H1 (cell line): ENCODE data around the gene ASCL2. TPM values are rescaled to one million over a fixed set of nuclear protein-coding genes. Genes with fewer than 3 reads are reported as not detected.

Experiments used
- CTCF ChIA-PET: fragments of 300-600 bp; sonication (Branson Sonifier 250); formaldehyde crosslinking; loops from one replicate; lab custom pipeline; 2021; ENCODE audit not compliant: partially characterized antibody; lab: Charles Lee
- POLR2A ChIA-PET: fragments of 300-600 bp; sonication (Branson Sonifier 250); formaldehyde crosslinking; loops from one replicate; lab custom pipeline; 2021; ENCODE audit warnings: inconsistent platforms; ENCODE audit not compliant: partially characterized antibody; lab: Charles Lee
- DNase-seq, 2 experiments: peaks; one replicate each; pipeline versions ENCODE4 v3.0.0 to v3.0.0-alpha.2; 2010 to 2022; ENCODE audit warnings: low spot score in 2 of 2, low read depth in 1 of 2, mixed read lengths in 1 of 2
- FAIRE-seq: peaks from 2 replicates; lab custom pipeline; 2011; peaks lifted over from hg19 to GRCh38; lab: Jason Lieb, UNC
- H2AFZ ChIP-seq: 2 replicates; pipeline ENCODE4 v1.8.1; 2012; ENCODE audit warnings: low read length, inconsistent platforms
- H2AK5ac ChIP-seq: 2 replicates; pipeline ENCODE4 v1.6.1; 2013; ENCODE audit warnings: low read depth, low read length
- H2BK120ac ChIP-seq: replicated peaks from 2 replicates; pipeline ENCODE3; 2013; ENCODE audit warnings: low read depth, low read length, inconsistent platforms
- H2BK12ac ChIP-seq: 2 replicates; pipeline ENCODE4 v1.6.1; 2013; ENCODE audit warnings: low read depth, low read length
- H2BK15ac ChIP-seq: 2 replicates; pipeline ENCODE4 v1.6.1; 2013; ENCODE audit warnings: low read length
- H2BK20ac ChIP-seq: 2 replicates; pipeline ENCODE4 v1.6.1; 2013; ENCODE audit warnings: low read length
- H2BK5ac ChIP-seq: 2 replicates; pipeline ENCODE4 v1.6.1; 2013; ENCODE audit warnings: low read depth, low read length
- H3K14ac ChIP-seq: 2 replicates; pipeline ENCODE4 v1.6.1; 2013; ENCODE audit warnings: inconsistent platforms; ENCODE audit not compliant: insufficient read length
- H3K18ac ChIP-seq: 2 replicates; pipeline ENCODE4 v1.6.1; 2013; ENCODE audit warnings: low read length; ENCODE audit errors: extremely low read depth
- H3K23ac ChIP-seq: 2 replicates; pipeline ENCODE4 v1.6.1; 2013; ENCODE audit warnings: inconsistent platforms; ENCODE audit not compliant: insufficient read length
- H3K23me2 ChIP-seq: 2 replicates; pipeline ENCODE4 v1.6.1; 2013; ENCODE audit warnings: low read depth, low read length
- H3K27ac ChIP-seq: 2 replicates; pipeline ENCODE4 v1.6.1; 2011; ENCODE audit warnings: low read depth, low read length, inconsistent platforms
- H3K27me3 ChIP-seq, 4 experiments: replicated peaks in 1 of 4; 1 replicate in 1 of 4; 2 replicates in 3 of 4; pipeline versions ENCODE4 v1.6.1 to v1.8.1; 2011 to 2013; ENCODE audit warnings: low read length in 3 of 4, mild to moderate bottlenecking in 3 of 4, inconsistent platforms in 2 of 4, mixed read lengths in 2 of 4, moderate library complexity in 1 of 4; ENCODE audit not compliant: control insufficient read depth in 3 of 4, insufficient read depth in 3 of 4; ENCODE audit errors: extremely low read depth in 1 of 4
- H3K36me3 ChIP-seq, 4 experiments: 2 replicates each; pipeline versions ENCODE4 v1.6.1 to v1.8.1; 2011 to 2013; ENCODE audit warnings: mild to moderate bottlenecking in 4 of 4, low read length in 3 of 4, moderate library complexity in 2 of 4, control low read depth in 1 of 4, inconsistent platforms in 1 of 4; ENCODE audit not compliant: insufficient read depth in 4 of 4, control insufficient read depth in 2 of 4
- H3K4ac ChIP-seq: replicated peaks from 2 replicates; pipeline ENCODE3; 2013; ENCODE audit warnings: low read length, low read depth, mixed read lengths, inconsistent platforms; ENCODE audit not compliant: insufficient read length
- H3K4me1 ChIP-seq, 4 experiments: replicated peaks in 1 of 4; 1 replicate in 1 of 4; 2 replicates in 3 of 4; pipeline versions ENCODE4 v1.6.1 to v1.8.1; 2011 to 2013; ENCODE audit warnings: low read length in 3 of 4, inconsistent platforms in 2 of 4, mixed read lengths in 1 of 4; ENCODE audit not compliant: insufficient read depth in 4 of 4, control insufficient read depth in 3 of 4
- H3K4me2 ChIP-seq, 2 experiments: 2 replicates each; pipeline versions ENCODE4 v1.6.1 to v1.8.1; 2011 to 2013; ENCODE audit warnings: low read depth in 2 of 2, low read length in 2 of 2, control low read depth in 1 of 2, inconsistent platforms in 1 of 2, mild to moderate bottlenecking in 1 of 2; ENCODE audit not compliant: insufficient read depth in 1 of 2
- H3K4me3 ChIP-seq, 4 experiments: fragments of 200-600, 300-600 bp in 1 of 4; sonication (generic), shearing (Covaris generic), sonication (Bioruptor Twin) in 1 of 4; 2 replicates each; pipeline versions ENCODE4 v1.5.1 to v1.8.1; 2011 to 2016; ENCODE audit warnings: low read length in 4 of 4, low read depth in 3 of 4, control low read depth in 2 of 4, inconsistent platforms in 2 of 4, mild to moderate bottlenecking in 2 of 4, mixed read lengths in 1 of 4, moderate library complexity in 1 of 4; ENCODE audit not compliant: insufficient read depth in 2 of 4; ENCODE audit errors: extremely low read depth in 1 of 4
- H3K56ac ChIP-seq: replicated peaks from 2 replicates; pipeline ENCODE3; 2013; ENCODE audit warnings: low read depth, mild to moderate bottlenecking, mixed read lengths, low read length, inconsistent platforms; ENCODE audit not compliant: insufficient read length
- H3K79me1 ChIP-seq: 2 replicates; pipeline ENCODE4 v1.6.1; 2013; ENCODE audit warnings: low read depth, low read length, control low read depth
- H3K79me2 ChIP-seq, 2 experiments: 2 replicates each; pipeline versions ENCODE4 v1.6.1 to v1.8.1; 2012 to 2013; ENCODE audit warnings: low read length in 2 of 2, mild to moderate bottlenecking in 2 of 2, inconsistent platforms in 1 of 2; ENCODE audit not compliant: insufficient read depth in 2 of 2, control insufficient read depth in 1 of 2
- H3K9ac ChIP-seq, 4 experiments: replicated peaks in 1 of 4; 1 replicate in 1 of 4; 2 replicates in 3 of 4; pipeline versions ENCODE4 v1.6.1 to v1.8.1; 2011 to 2013; ENCODE audit warnings: low read depth in 3 of 4, low read length in 3 of 4, control low read depth in 2 of 4, mild to moderate bottlenecking in 2 of 4, moderate library complexity in 2 of 4, inconsistent platforms in 1 of 4; ENCODE audit errors: extremely low read depth in 1 of 4
- H3K9me3 ChIP-seq, 2 experiments: 2 replicates each; pipeline versions ENCODE4 v1.6.1 to v1.8.1; 2012 to 2013; ENCODE audit warnings: mild to moderate bottlenecking in 2 of 2, moderate library complexity in 2 of 2, control low read depth in 1 of 2, inconsistent platforms in 1 of 2, low read depth in 1 of 2, low read length in 1 of 2, mixed read lengths in 1 of 2; ENCODE audit not compliant: insufficient read depth in 2 of 2
- H4K20me1 ChIP-seq, 2 experiments: replicated peaks in 1 of 2; 2 replicates each; pipeline versions ENCODE3 to v1.8.1; 2011 to 2013; ENCODE audit warnings: inconsistent platforms in 2 of 2, low read length in 2 of 2, mild to moderate bottlenecking in 1 of 2; ENCODE audit not compliant: insufficient read depth in 2 of 2, control insufficient read depth in 1 of 2
- H4K5ac ChIP-seq: 2 replicates; pipeline ENCODE4 v1.6.1; 2013; ENCODE audit warnings: low read length, low read depth, mixed read lengths, inconsistent platforms; ENCODE audit not compliant: insufficient read length
- H4K8ac ChIP-seq: 2 replicates; pipeline ENCODE4 v1.8.0; 2013; ENCODE audit warnings: mild to moderate bottlenecking, moderate library complexity, low read length, inconsistent platforms; ENCODE audit not compliant: insufficient read depth; ENCODE audit errors: extremely low read depth
- H4K91ac ChIP-seq: replicated peaks from 2 replicates; pipeline ENCODE3; 2013; ENCODE audit warnings: low read length, mixed read lengths, inconsistent platforms; ENCODE audit not compliant: insufficient read length
- CBX5 ChIP-seq: fragments of 300-800, 300-1000 bp; sonication (generic); IDR thresholded peaks from 2 replicates; pipeline ENCODE4 v1.7.1; 2016; ENCODE audit warnings: antibody characterized with exemption, low read length, low read depth
- EGR1 ChIP-seq: IDR thresholded peaks from 2 replicates; pipeline ENCODE4 v1.6.1; 2011; ENCODE audit warnings: low read depth, low read length, borderline replicate concordance
- WGBS, 2 experiments: shearing (Covaris generic) in 1 of 2; methylation state at CpG; one replicate each; pipeline versions ENCODE4 v1.1.6 to v1.1.7; 2013 to 2015; ENCODE audit warnings: low lambda C conversion rate in 2 of 2, mixed read lengths in 2 of 2, inconsistent platforms in 1 of 2, low coverage in 1 of 2, missing lambda C conversion rate in 1 of 2; ENCODE audit not compliant: insufficient replicate concordance in 2 of 2, insufficient coverage in 1 of 2, insufficient read length in 1 of 2; ENCODE audit errors: extremely low coverage in 1 of 2, missing lambda C conversion rate in 1 of 2; 5-methylcytosine and 5-hydroxymethylcytosine counted together
- polyA plus RNA-seq, 7 experiments: library from polyadenylated mRNA; depleted of rRNA in 3 of 7; stranded (reverse) in 5 of 7; unstranded in 2 of 7; fragments of >200 nt in 5 of 7; fragments of 200-250 nt in 2 of 7; gene quantifications; 1 replicate in 5 of 7; 2 replicates in 1 of 7; 4 replicates in 1 of 7; pipeline versions ENCODE4 v1.2.1 to v1.2.3, GENCODE V29; 2011 to 2013; ENCODE audit warnings: missing spikeins in 2 of 7, mixed read lengths in 2 of 7
- total RNA-seq: library from RNA; stranded (reverse); fragmentation: NEBNext Ultra II Directional; extraction: Animal tissue kit (Norgen Biotek cat#: 25700); gene quantifications from 2 replicates; pipeline ENCODE4 v1.2.1, GENCODE V29; 2021

The ASCL2 gene
- total and polyA plus RNA-seq, 2 of the 8 experiments (the other 6 are each of a cell fraction or from before 2014, with no cell fraction given): 0.51 to 0.56 TPM

GRCh38 chr11:2266586-2267305, 3.6 kb downstream of the ASCL2 start:
- Histone ChIP-seq H3K56ac (no peak overlapping the region), H3K4ac (no peak overlapping the region)
- WGBS, 2 experiments: 94% methylated on average over 25 of the region's 26 CpGs; no CpG with 5 or more reads in 1 of the 2 experiments
- no peak for TF ChIP-seq CBX5
- no peak for TF ChIP-seq EGR1

More at GRCh38 chr11:2266586-2267305, 3.6 kb downstream of the ASCL2 start:
- no peak overlapping the region for H3K9ac ChIP-seq
- H4K8ac ChIP-seq: no peak overlapping the region
- FAIRE-seq (no peak), DNase-seq (no peak)
- H3K23me2 ChIP-seq: peaks cover 8% of the 10 kb centered on the region; the same call in 1 of the 2 replicates
- H4K20me1 ChIP-seq: peaks cover 0 to 1% of the 10 kb centered on the region in 2 experiments
- H3K4me2 ChIP-seq: no peak overlapping the region
- CTCF ChIA-PET: interaction anchor here (0.9 to 2.2 kb wide), 7 partner anchors 16 to 72 kb away, joined by 3 to 6 read pairs (median 3); no protein-coding TSS in a partner anchor
- H2BK15ac ChIP-seq: no peak overlapping the region
- no peaks in the 10 kb centered on the region for H3K79me1 ChIP-seq
- H2BK120ac ChIP-seq: no peak overlapping the region
- H4K5ac ChIP-seq: no peak overlapping the region
- peaks cover 21 to 69% (median 51%) of the 10 kb centered on the region in 4 experiments for H3K27me3 ChIP-seq
- H2AK5ac ChIP-seq: no peak overlapping the region
- H4K91ac ChIP-seq: no peak overlapping the region
- no peak overlapping the region for H2BK20ac ChIP-seq
- no peak overlapping the region for H3K4me3 ChIP-seq
- peaks cover 0 to 12% of the 10 kb centered on the region in 2 experiments; a peak in 1 of 4 replicates for H3K9me3 ChIP-seq
- no peak overlapping the region for H2BK12ac ChIP-seq
- H3K36me3 ChIP-seq: peaks cover 0 to 6% (median 0%) of the 10 kb centered on the region in 4 experiments; a peak in 1 of 8 replicates
- no peak overlapping the region for H3K27ac ChIP-seq
- no peak overlapping the region for H3K18ac ChIP-seq
- no peak overlapping the region for H2BK5ac ChIP-seq
- H3K14ac ChIP-seq: no peak overlapping the region
- no peak overlapping the region for H2AFZ ChIP-seq
- POLR2A ChIA-PET: no interaction called here
- H3K79me2 ChIP-seq: no peaks in the 10 kb centered on the region
- no peak overlapping the region for H3K23ac ChIP-seq
- H3K4me1 ChIP-seq: peaks cover 0 to 14% (median 3%) of the 10 kb centered on the region in 4 experiments; a peak in 3 of 7 replicates
